NCI-H345 treated with DMSO at 0.1 percent for 48 hours (cell line): ENCODE measurements around the gene IKBKE.

Experiments used
- DNase-seq: peaks from one replicate; lab custom pipeline; 2025; ENCODE audit not compliant: unreplicated experiment; lab: John Stamatoyannopoulos, UW

The IKBKE gene

DNA sequence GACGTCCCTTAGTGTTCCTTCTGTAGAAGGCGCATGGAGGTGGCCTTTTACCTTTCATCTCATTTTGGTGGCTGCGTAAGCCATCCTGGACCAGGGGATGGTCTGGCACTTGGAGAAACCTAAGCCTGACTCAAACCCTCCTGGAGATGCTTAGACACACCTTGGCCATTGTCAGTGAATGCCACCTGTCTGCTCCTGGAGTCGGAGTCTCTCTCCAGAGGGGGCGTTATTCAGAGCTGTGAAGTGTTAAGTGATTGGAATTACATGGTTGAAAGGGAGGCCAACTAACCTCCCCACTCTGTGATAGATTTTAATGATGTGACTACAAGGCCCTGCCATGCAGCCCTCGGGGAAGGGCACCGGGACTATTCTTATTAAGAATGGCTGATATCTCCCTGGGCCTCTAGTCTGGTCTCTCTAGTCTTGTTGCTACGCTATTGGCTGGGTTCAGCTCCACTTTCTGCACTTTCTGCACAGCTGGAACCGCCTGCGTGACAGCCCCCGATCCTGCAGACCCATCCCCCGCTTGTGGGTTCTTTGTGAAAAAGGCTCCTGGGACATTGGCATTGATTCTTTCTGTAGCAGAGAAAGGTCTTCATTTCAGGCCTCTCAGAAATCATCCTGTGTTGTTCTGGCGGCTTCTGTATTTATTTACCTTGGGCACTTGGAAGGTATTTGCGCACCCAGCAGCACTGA is 41.2 kb downstream of the IKBKE start:
- no peak for DNase-seq

DNA sequence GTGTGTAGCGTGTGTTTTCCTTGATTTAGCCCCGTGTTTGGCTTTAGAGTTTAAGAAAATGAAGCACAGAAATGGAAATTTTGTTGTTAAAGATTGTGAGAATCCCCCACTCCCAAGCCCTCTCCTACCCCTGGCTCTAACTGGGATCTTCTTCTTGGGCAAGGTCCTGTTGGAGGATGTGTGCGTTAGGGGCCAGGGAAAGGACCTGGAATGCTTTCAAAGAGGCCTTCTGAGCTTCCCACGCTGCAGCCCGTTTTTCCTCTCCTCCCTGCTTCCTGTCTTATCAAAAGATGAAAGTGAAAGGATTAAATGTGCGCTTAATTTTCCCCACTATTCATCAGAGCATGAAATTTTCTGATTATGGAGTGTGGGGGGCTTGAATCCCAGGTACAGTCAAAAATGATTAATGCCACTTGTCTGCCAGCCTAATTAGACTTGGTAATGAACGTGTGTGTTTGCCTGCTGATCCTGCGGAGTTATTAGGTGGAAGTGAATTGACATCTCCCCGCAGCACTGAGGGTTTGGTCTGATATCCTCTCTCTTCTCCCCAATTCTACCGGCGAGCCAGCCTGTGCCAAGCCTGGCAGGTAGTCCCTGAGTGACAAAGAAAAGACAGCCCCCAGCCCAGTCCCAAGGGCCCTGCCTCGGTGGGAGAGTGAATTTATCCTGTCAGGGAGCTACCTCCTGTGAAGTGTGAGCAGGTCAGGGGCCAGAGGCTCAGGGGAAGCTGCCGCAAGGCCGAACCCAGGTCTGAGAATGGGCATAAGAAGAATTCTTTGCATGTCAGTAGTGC is 42.0 kb downstream of the IKBKE start:
- DNase-seq, result peak; percentile 33

- no peak for DNase-seq
Measured at GRCh38 chr1:206512851-206513180, 42.5 kb downstream of the IKBKE start.

GRCh38 chr1:206513312-206514111 is 43.2 kb downstream of the IKBKE start:
- DNase-seq, result no peak

- no peak for DNase-seq
Measured at GRCh38 chr1:206514813-206515387, 44.6 kb downstream of the IKBKE start.

- no peak for DNase-seq
Measured at GRCh38 chr1:206516728-206516990, 46.4 kb downstream of the IKBKE start.

DNA sequence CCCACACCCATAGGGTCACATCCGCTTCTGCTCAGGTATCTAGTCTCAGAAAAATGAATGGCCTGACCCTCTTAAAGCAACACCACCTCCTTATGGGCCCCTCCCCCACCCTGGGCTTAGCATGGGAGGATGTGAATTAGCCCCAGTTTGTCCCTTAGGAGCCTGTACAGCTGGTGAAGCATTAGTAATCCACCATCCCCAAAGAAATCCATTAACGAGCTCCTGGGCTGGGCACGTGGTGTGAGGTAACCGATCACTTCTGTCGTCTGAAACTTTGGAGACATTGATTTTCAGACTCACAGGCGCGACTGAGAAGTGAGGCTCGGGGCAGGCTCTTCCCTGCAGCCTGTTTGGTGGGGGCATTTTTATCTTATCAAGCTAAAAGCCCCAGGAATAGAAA is 47.5 kb downstream of the IKBKE start:
- DNase-seq, result no peak

DNA sequence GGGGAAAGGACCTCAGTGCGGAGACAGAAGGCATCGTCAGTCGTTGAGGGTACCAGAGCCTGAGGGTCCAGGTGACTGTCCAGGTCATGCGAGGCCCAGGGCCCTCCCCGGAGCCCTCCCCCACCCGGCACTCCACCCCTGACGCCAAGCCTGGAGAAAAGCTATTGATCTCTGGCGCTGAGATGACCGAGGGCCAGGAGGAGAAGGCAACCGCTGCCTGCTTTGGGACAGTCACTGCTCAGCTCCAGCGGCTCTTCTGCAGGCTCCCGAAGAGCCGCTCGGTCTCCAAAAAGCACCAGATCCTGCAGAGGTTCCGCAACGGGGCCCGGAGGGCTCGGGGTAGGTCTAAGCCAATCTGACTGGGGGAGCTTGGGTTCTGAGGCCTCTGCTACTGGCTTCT is 47.9 kb downstream of the IKBKE start:
- no peak for DNase-seq

- no peak for DNase-seq
Measured at GRCh38 chr1:206518743-206519142, 48.5 kb downstream of the IKBKE start.

DNA sequence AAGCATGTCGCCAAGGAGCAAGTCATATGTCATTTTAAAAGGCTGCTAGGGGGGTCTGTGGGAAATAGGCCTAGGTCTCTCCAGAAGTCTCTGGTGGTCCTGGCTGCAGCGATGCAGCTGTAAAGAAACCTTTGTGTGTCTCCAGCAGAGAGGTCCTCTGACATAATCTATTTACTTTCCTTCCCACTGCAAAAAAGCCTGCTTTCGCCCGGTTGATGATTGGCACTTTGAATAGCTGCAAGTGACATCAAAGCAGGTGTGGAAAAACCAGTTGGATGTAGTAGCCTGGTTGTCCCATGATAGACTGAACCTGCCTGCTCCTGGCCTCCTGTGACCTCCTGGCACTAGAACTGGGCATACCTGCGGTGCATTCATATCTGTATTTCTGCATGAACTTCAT is 50.9 kb downstream of the IKBKE start:
- peak; percentile 50 for DNase-seq

GRCh38 chr1:206521694-206522402 is 51.6 kb downstream of the IKBKE start:
- no peak for DNase-seq

GRCh38 chr1:206524739-206525364 is 54.6 kb downstream of the IKBKE start:
- no peak for DNase-seq

GRCh38 chr1:206526064-206526911 is 56.0 kb downstream of the IKBKE start:
- DNase-seq, result no peak

DNA sequence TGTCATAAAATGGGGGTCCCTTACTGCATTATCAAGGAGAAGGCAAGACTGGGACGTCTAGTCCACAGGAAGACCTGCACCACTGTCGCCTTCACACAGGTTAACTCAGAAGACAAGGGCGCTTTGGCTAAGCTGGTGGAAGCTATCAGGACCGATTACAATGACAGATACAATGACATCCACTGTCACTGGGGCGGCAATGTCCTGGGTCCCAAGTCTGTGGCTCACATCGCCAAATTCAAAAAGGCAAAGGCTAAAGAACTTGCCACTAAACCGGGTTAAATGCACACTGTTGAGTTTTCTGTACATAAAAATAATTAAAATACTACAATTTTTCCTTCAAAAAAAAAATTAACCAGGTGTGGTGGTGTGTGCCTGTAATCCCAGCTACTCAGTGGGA is 59.1 kb downstream of the IKBKE start:
- no peak for DNase-seq

GRCh38 chr1:206532368-206532767 is 62.1 kb downstream of the IKBKE start:
- no peak for DNase-seq

DNA sequence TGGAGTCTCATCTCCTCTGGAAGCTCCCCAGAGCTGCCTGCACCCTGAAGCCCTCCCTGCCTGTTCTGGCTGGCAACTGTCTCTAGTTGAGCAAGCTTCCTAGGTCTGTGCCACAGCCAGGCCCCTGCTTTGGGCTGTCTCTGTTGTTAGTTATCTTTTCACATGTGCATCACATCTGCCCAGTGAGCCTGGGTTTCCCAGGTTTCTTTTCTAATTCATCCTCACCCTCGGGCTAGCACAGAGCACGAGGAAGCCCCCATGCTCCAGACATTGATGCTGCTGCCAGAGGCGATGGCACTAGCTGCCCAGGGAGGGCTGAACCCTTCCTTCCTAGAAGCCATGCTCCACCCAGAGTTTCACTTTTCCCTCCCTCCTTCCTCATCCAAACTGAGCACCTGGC is 64.3 kb downstream of the IKBKE start:
- DNase-seq, result no peak

DNA sequence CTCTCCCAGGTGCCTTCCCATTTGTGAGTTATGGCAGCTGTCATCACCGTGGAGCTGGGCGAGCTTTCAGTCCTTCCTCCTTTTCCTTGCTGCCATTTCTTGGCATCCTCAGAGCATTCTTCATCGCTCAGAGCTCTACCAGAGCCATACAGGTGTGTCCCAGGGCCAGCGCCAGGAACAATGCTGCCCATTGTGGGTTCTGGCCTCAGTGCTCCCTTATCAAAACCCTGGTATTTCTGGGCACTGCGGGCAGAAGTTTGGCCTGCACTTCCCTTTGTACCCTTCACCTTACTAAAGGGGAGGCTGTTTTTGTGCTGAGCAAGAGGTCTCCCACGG is 65.5 kb downstream of the IKBKE start:
- DNase-seq, result no peak

DNA sequence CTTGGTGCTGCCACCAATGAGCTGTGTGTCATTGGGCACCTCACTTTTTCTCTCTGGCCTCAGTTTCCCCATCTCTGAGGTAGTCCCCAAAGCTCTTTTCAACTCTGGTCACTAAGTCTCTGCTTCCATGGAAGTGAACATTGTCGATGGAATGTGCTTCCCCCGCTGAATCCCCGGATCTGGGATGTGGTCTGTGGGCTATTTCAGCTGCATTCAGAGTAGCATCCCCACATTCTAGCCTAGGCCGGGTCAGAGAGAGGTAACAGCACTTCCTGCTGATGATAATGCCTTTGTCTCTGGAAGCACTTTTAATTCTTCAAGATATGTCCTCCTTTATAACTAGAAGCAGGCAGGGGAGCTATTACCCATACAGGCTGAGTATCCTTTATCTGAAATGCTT is 66.9 kb downstream of the IKBKE start:
- no peak for DNase-seq

DNA sequence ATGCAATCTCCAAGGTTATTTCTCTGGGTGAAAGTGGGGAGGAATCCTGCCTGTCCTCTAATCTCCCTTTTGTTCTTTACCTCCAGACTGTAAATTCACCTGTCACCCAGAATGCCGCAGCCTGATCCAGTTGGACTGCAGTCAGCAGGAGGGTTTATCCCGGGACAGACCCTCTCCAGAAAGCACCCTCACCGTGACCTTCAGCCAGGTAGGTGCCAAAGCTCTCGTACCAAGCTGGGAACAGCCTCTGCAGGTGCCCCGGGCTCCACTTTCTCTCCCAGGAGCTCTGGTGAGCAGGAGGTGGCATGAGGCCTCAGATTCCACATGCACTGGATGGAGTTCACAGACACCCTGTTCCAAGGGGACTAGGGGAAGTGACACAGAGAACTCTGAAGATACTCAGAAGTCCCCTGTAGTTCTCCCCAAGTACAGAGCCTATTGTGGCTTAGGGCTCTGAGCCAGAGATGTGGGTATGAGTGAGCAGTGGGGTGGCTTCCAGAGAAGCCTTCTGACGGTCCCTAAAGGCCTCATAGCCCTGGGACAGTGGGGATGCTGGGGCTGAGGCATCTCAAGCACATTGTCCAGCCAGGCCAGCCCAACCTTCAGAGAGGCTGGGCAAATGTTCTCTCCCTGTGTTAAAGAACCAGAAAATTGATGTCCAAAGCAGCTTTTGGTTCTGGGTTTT is 68.0 kb downstream of the IKBKE start:
- DNase-seq, result no peak
